Inflammatory macrophage treated with lipopolysaccharide for 4 hours (primary cell): ENCODE data around the gene TUBGCP2.
A peak's percentile ranks its signal among the peaks of the same experiment; 100 is the strongest.

Experiments used
- DNase-seq: peaks from one replicate; pipeline ENCODE4 v3.0.0-alpha.2; 2020

Gene TUBGCP2

DNA sequence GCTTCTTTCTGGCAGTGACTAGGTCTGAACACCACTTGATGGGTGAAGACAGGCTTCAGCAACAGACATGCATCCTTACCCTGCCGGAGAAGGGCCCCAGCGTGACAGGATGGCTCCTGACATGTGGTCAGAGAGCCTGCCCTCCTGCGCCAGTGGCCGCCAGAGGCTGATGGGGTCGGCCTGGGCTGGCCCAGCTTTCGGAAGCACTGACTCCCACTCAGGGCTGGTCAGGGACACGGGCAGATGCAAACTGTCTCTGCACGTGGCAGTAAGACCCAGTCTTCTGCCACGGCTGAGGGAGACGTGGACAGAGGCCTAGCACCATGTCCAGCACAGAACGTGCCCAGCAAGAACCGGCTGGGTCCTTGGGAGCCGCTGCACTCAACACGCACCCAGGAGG lies 10.2 kb downstream of the TUBGCP2 start:
- no peak for DNase-seq

DNA sequence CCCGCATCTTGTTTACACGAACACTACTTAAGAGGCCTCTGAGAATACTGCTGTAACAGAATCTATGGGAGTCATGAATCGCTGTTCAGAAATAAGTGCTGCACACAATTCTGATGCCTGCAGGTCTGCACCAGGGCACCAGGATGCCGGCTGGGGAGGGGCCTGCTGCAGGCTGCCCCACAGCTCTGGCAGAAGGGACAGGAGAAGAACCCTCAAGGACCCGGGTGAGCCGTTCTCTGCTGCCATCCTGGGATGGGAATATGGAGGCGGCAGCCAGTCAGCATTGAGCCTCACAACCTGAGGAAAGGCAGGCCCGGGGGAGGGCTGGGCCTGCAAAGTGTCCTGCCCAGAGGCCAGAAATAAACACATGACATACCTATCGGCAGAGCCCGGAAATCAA lies 11.2 kb downstream of the TUBGCP2 start:
- DNase-seq: no peak

DNA sequence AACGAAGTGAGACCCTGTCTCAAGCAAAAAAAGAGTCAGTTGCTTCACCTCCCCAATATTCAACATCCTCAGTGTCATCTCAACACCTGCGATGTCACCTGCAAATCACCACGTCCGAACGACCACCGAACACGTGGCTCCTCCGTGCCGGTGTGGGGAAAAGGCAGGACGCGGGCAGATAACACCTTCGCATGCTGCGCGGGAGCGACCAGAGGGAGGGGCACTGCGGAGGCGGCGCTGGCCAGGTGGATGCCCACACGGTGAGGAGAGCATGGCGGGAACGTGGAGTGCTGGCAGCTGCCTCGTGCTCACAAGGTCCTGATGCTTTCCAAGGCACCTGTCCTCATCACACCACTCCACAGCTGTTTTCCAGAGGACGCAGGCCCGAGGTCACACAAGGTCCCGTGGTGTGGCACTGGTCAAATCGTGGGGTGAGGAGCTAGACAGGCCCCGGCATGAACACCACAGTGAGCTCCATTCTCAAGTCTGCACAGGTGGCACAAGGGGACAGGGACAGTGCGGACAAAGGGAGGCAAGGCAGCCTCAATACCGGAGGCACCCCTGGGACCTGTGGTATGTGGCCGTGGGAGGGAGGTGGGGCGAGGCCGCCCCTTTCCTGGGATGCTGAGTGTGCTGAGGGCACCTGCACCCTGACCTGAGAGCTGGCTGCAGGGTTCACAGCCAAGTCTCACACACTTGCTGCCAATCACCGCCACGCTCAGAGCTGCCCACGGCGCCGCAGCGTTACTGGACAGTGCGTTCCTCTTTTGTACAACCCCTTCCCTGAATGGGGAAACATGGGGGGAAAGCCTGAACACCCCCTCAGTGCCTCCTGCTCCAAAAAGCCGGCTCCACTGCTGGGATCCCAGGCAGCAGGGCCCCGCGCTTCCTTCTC lies 13.0 kb downstream of the TUBGCP2 start:
- peak; percentile 20 for DNase-seq

DNA sequence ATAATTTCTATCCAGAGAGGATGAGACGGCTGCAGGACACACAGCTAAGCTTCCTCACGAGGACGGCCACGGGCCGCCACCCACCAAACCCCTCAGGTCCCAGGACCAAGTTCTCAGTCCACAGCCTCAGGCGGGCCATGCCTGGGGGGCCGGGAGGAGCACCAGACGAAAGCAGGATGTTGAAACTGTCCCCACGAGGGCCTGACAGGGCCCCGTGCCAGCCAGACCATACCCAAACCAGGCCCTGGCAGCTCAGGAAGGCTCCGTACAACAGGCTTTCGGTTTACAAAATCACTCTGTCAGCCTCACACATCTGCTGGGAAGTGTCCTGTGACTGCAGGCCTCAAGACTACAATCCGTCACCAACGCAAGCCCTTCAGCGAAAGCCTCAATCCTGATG lies 14.5 kb downstream of the TUBGCP2 start:
- DNase-seq: peak; percentile 91

DNA sequence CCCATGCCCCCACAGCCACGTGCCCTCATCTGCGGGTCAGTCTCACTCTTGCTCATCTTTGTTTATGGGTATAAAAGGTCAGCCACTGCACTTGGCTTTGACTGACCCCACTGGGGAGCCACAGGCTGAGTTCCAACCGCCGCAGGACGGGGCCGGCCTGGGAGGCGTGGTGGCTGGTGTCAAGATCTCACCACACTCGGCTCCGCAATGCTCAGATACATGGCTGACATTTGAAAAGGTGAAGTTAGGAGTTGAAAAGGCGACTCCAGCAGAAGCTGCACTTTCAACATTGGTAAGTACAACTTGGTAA lies 14.9 kb downstream of the TUBGCP2 start:
- no peak for DNase-seq

DNA sequence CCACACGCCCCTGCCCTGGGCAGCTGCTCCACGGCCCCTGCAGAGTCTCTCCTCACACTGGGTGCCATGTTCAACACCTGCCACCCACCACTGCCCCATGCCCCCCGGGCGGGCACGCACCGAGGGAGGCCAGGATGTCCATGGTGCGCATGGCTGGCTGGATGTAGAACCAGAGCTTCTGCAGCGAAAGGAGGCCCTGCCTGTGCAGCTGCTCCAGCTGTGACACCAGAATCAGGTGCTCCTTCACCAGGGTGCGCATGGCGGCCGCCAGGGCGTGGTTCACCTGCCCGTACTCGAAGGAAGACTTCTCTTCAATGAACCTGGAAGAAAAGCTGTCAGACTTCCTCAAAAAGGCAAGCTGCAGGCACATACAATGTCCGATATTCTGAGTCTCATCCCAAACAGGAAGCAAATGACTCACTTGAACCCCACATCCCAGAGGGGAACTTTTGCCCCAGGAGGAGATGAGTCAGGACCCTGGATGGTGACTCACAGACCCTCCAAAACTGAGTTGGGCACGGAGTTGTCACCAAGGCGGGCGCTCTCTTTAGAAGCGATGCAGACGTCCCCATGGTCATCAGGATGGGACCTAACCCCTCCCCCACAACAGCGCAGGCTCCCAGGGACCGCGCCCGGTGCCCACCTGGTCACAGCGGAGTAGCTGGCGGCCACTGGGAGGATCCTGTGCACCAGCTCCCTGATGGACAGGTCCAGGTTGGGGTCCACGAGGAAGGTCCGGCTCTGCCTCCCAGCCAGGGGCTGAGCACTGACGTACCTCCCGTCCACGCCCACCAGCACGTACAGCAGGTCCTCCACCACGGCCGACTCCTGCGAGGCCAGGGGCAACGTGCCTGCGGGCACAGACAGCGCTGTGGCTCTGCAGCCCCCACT lies 15.5 kb downstream of the TUBGCP2 start:
- peak; percentile 93 for DNase-seq

DNA sequence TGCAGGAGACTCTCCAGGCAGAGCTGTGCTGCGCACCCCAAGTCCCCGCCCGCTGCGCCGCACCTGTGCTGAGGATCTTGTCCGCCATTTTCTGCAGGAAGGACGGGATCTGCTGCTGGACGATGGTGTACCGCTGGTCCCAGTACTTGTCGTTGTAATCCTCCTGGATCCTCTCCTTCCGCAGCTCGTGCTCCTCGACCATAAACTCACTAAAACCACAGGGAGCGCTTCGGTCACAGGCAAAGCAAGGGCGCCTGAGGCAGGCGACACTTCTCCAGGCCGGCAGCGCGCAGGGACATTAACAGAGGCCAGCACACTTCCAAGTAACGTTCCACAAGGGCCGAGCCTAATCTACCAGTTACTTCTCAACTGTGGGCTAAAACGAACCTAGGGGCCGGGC lies 18.9 kb downstream of the TUBGCP2 start:
- DNase-seq: no peak

DNA sequence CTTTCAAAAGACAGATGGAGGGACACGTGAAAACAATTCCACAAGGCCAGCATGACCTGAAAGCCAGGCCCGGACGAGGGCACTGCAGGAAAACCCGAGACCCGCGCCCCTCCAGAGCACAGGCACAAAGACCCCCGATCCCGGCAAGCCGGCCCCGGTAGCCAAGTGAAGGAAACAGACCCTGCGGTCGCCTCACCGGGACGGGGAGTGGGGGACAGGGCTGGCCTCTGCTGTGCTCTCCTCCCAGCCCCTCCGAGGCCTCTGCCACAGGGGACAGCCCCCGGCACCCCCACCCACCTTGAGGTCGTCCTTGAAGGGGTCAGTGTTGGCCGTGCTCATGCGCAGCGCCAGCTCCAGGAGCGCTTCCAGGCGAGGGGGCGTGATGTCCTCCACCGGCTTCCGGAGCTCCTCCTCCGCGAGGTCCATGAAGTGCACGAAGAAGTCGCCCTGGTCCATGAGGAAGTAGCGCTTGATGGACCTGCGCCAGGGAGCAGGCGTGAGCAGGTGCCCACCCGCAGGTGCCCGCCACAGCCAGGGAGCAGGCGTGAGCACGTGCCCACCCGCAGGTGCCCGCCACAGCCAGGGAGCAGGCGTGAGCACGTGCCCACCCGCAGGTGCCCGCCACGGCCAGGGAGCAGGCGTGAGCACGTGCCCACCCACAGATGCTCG lies 20.7 kb downstream of the TUBGCP2 start:
- DNase-seq: no peak

DNA sequence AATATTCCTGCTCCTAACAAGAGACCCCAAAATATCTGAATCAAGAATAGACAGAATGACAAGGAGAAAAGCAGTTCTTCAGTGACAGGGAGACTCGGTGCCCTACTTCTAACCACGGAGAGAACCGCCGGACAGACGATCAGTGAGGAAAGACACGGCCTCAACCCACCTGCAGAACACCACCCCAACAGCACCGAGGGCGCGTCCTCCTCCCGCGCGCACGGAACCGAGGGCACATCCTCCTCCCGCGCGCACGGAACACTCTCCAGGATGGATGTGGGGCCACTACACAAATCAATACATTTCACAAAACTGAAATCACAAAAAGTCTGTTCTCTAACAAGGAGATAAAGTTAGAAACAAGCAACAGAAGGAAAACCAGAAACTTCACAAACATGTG lies 22.3 kb downstream of the TUBGCP2 start:
- no peak for DNase-seq

DNA sequence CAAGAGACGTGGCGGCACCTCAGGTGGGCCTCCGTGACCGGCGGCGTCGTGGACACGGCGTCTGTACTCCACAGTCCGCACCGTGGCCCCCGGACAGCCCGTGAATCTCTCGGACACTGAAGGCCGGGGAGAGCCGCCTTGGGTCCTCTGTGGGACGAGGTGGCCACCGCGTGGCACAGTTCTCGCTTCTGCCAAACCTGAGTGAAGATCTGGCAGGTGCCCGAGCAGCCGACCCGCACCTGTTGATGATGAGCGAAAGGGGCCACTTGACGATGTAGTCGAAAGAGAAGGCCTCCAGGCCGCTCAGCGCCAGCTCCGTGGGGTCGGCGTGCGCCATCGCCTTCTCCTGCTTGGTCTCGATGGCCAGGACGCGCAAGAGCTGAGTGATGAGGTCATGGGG lies 23.5 kb downstream of the TUBGCP2 start:
- no peak for DNase-seq

DNA sequence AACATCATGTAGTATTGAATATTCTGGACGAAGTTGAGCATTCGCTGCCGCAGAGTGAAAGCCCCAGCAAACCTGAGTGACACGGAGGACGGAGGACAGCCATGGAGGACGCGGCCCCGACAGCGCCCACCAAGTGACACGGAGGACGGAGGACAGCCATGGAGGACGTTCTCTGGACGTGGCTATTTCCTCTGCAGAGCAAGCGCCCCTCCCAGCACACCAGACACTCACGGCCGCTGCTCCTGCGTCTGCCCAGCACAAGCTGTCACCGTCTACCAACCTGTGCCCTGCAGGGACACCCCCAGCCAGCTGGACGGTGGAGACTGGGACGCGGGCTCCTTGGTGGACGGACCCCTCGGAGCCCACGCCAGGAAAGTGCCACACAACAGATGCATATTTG lies 24.7 kb downstream of the TUBGCP2 start:
- no peak for DNase-seq

DNA sequence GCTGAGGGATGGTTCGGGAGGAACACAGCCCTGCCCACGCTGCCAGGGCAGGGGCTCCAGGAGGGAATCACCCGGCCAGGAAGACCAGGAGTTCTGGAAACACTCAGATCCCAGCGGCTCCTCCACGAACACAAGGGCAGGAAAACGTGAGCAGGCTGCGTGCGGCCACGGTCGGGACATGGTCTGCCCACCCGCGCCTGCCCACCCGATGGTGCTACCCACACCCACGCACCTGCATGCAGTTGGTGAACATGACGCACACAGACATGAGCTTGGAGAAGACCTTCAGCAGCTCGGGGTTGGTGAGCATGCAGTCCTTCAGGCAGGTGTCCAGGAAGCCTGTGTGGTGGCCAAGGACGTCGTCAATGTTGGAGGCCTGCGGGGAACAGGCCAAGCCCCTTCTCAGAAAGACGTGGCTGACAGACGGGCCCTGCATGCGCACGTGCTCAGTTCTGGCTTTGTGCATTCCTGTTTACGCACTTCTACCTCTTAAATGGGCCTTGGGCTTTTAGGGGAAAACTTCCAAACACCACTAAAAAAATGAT lies 25.8 kb downstream of the TUBGCP2 start:
- DNase-seq: no peak

DNA sequence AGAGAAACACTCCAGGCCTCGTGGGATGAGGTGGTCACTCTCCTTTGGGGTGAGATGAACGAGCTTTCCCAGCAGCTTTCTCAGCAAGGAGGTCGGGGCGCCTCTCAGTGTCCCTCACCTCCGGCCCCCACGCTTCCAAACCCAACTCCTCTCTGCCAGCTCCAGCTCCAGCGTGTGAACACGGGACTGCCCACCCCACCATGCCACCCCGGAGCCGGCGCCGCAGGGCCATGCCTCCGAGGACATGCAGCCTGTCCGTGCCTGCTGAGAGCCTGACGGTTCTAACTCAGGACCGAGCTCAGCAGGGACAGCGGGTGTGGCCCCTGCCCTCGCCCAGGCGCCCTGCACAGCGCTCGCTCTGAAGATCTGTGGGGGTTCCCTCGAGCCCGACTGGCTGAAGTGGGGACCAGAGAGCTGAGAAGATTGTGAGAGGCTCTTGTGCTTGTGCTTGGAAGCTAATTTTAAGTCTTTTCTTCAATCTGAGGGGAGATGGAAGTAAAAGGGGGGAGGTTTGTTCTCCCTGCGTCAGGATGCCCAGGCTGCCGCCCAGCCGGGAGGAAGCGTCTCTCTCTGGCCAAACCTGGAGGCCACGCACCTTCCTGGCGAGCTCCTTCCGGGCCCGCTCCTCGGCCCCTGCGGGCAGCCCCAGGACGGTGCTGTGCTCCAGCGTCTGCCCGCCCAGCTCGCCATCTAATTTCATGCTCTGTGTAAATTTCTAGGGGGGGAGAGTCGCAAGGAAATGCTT lies 26.9 kb downstream of the TUBGCP2 start:
- no peak for DNase-seq

DNA sequence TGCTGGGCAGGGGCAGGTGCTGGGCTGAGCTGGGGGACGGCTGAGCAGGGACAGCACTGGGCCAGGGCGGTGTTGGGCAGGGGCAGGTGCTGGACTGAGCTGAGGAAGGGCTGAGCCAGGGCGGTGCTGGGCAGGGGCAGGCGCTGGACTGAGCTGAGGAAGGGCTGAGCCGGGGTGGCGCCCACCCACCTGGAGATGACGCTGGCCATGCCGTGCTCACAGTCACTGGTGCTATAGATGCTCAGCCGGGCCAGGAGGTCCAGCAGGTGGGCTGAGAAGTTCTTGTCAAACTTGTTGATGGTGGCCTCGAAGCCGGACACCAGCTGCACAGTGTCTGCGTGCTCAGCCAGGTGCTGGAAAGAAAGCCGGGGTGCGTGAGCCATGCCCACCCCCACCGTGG lies 27.6 kb downstream of the TUBGCP2 start:
- DNase-seq: no peak

DNA sequence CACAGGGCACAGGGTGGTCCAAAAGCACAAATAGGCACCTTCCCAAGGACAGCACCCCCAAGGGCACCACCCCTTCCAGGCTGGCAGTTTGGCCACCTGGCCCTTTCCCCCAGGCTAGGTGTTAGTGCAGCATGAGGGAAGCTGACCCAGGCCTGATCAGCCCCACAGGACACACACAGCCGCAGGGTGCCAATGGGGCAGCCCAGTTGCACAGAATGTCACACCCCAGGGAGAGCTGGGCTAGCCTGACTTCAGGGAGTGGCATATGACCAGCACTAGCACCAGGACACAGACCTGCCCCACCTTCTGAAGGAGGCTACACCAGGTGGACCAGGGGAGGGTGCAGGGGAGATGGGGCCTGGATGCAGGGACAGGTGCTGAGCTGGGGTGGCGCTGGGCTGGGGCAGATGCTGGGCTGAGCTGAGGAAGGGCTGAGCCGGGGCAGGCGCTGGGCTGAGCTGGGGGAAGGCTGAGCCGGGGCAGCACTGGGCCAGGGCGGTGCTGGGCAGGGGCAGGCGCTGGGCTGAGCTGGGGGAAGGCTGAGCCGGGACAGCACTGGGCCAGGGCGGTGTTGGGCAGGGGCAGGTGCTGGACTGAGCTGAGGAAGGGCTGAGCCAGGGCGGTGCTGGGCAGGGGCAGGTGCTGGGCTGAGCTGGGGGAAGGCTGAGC lies 28.1 kb downstream of the TUBGCP2 start:
- no peak for DNase-seq

DNA sequence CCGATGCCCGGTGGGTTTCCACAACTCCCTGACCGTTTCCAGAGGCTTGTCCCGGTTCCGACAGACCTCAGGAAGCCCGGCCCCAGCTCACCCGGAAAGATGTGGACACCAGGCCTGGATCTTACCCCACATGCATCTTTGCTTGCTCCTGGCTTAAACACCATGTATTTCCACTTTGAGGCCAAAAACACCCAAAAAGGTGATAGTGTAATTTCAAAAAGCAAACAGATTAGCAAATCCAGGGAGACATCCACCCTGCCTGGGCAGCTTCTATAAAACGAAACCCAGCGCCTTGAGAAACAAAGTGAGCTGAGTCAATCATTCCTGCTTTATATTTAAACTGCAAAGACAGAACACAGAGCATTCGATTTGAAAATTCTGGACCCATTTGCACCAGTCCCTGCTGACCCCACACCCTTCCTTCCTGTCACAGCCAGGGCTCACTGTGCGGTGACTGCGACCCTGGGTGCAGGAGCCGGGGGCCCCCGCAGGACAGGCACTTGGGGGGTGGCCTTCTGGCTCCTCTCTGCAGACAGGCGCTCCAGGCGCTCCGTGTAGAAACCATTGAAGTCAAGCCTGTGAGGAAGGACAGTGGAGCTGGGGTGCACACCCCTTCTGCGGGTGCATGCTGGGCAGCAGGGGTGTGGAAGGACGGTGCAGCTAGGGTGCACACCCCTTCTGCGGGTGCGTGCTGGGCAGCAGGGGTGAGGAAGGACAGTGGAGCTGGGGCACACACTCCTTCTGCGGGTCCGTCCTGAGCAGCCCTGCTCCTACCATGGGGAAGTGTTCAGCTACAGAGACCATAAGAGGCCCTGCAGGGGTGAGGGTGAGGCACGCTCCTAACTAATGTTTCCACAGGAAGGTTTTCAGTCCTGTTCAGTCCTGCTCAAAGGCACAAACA lies 29.1 kb downstream of the TUBGCP2 start:
- peak; percentile 62 for DNase-seq

DNA sequence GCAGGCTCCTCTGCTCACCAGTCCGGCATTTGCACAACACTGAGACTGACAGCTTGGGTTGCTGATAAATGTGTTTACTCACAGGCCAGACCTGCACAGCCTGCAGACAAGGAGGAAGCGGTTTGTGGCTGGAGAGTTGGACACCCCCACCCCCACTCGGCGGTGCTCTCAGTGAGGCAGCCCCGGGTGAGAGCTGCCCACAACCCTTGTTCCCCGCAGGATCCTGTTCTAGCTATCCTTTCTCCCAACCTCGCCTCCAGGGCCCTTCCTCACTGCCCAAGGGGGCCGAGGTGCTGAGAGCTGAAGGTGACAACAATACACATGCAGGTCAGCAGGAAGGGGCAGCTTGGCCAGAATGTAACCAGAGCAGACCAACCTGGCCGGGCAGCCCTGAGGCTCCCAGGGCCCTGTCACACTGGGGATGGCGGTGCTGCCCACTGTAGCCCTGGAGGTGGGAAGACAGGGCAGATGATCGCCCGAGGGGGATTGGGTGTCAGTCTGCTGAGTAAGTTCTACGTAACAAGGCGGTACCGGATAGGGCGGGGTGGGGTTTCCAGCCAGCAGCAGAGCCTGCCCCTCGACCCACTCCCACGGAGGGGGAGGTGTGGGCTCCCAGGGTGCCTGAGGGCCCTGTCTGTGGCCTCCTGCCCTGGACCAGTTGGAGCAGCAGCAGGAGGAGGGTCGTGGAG lies 30.0 kb downstream of the TUBGCP2 start:
- peak; percentile 81 for DNase-seq

DNA sequence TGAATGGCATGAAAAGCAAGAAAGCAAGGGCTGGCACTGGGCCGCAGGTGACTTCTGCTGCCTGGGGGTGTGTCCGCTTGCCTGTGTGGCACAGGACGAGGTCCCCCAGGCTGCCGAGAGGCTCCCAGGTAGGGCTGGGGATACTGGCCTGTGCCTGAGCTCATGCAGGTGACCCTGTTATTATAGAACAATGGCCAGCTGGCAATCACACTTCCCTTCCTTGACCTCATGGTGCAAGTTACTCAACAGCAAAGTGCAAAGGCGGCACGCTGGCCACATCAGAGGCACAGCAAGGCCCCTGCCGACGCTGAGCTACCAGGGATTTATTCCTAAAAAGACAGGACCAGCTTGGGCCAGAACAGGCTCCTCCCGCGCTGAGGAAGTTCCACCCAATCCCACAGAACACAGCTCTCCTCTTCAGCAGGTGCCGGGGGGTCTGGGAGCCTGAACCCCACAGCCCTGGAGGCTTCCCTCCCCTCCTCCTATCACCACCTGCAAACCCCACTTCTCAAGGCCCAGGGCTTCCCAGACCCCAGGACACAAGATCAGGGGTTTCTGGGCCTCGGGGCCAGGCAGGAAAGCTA lies 30.6 kb downstream of the TUBGCP2 start:
- peak; percentile 58 for DNase-seq

DNA sequence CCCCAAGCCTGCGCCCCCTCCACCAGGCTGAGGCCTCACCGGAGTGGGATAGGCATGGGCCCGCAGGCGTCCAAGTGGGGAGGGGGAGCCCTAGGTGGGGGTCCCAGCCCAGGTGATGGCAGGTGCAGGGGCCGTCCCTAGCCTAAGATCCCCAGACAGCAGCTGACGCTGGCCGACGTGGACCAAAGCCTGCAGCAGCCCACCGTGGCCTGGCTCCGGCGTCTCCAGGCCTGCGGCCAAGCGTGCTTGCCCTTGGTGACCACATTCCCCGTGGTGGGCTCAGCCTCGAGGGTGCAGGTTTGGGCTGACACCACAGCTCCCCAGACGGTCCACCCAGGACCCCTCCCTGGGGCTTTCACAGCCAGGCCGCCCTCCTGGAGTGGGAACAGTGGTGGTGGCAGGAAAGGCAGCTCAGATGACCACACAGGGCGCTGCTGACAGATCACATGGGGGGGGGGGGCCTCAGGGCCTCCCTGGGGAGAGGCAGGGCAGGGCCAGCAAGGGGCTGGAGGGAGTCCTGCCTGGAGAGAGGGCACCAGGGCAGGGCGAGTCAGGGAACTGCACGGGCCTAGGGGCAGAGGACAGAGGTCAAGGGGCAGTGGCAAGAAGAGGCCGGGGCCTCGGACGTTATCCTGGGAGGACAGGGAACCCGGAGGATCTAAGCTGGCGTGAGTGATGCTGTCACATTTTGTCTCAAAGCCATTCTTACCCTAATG lies 31.2 kb downstream of the TUBGCP2 start:
- no peak for DNase-seq
